ENCODE measurements around the gene ERAL1.

DNA sequence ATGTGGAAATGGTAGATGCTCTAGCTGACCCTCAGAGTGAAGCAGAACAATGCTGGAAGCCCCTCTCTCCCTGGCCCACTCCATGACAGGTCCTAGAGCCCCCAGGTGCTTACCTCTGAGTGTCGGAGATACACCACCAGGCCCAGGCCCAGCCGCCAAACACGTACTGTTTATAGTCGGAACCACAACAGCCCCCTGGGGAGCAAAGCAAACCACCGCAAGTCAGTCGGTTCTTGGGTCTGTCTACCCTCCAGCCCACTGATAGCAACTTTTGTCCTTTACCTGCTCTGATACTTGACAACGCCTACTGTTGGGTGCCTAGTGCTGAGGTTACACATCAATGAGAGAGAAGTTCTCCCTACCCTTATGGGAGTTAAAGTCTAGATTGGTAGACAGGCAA is 34.0 kb downstream of the ERAL1 start:
- TF ChIP-seq, protein P1, sequence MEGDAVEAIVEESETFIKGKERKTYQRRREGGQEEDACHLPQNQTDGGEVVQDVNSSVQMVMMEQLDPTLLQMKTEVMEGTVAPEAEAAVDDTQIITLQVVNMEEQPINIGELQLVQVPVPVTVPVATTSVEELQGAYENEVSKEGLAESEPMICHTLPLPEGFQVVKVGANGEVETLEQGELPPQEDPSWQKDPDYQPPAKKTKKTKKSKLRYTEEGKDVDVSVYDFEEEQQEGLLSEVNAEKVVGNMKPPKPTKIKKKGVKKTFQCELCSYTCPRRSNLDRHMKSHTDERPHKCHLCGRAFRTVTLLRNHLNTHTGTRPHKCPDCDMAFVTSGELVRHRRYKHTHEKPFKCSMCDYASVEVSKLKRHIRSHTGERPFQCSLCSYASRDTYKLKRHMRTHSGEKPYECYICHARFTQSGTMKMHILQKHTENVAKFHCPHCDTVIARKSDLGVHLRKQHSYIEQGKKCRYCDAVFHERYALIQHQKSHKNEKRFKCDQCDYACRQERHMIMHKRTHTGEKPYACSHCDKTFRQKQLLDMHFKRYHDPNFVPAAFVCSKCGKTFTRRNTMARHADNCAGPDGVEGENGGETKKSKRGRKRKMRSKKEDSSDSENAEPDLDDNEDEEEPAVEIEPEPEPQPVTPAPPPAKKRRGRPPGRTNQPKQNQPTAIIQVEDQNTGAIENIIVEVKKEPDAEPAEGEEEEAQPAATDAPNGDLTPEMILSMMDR (IDR thresholded peaks at IDR 0.05; ENCODE audit: insufficient read depth, low read length) = no peak
- TF ChIP-seq POLR2AphosphoS5 (IDR thresholded peaks at IDR 0.05; ENCODE audit: low read depth) = no peak
- no peak for TF ChIP-seq GABPA (IDR thresholded peaks at IDR 0.05; ENCODE audit: low read depth)
